Nephron (organoid): ENCODE data around the gene PRODH2.

Experiments
- H3K27ac Mint-ChIP-seq, 3 experiments: 2 replicates each; pipeline ENCODE4 v1.8.0; 2020; ENCODE audit warnings: mixed read lengths in 3 of 3, mild to moderate bottlenecking in 2 of 3, moderate library complexity in 1 of 3
- H3K27me3 Mint-ChIP-seq: 2 replicates; pipeline ENCODE4 v1.8.0; 2021; ENCODE audit warnings: low read depth, mild to moderate bottlenecking, moderate library complexity, mixed read lengths
- H3K36me3 Mint-ChIP-seq: 2 replicates; pipeline ENCODE4 v1.8.0; 2020; ENCODE audit warnings: low read depth, mixed read lengths
- H3K4me1 Mint-ChIP-seq: 2 replicates; pipeline ENCODE4 v1.8.0; 2020; ENCODE audit warnings: mixed read lengths
- H3K4me3 Mint-ChIP-seq, 3 experiments: 2 replicates each; pipeline ENCODE4 v1.8.0; 2020; ENCODE audit warnings: mild to moderate bottlenecking in 3 of 3, mixed read lengths in 3 of 3, moderate library complexity in 2 of 3
- H3K9me3 Mint-ChIP-seq: 2 replicates; pipeline ENCODE4 v1.8.0; 2020; ENCODE audit warnings: mixed read lengths
- TF ChIP-seq, protein P1 (sequence below), 3 experiments: fragments of 200-600 bp; sonication (generic); IDR thresholded peaks; one replicate each; pipeline ENCODE4 v1.5.0; 2021; ENCODE audit warnings: antibody characterized with exemption in 3 of 3; ENCODE audit not compliant: unreplicated experiment in 3 of 3

PRODH2 gene

DNA sequence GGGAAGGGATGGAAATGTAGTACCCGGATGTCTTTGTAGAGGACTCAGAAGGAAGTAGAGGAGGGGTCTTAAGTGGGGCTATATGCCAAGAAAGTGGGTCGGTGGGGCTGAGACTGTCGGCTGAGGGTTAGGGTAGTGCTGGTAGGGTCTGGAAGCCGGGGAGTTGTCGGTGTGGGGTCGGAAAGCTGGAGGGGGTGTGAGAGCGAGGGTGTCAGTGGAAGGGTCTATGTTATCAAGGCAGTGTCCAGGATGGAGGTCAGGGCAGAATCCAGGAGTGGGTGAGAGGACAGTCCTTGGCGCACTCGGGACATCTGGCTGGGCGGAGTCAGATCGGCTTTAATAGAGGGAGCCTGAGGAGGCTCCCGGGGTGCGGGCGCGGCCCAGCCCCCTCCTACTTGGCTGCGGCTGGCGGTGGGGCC is 57.5 kb downstream of the PRODH2 start:
- peak overlapping the region; percentile 47 to 83 (median 64) for H3K27ac Mint-ChIP-seq
- peak overlapping the region; percentile 58 to 62 (median 61) for H3K4me3 Mint-ChIP-seq
- no peaks in the 10 kb centered on the region for H3K9me3 Mint-ChIP-seq
- TF ChIP-seq, protein P1, sequence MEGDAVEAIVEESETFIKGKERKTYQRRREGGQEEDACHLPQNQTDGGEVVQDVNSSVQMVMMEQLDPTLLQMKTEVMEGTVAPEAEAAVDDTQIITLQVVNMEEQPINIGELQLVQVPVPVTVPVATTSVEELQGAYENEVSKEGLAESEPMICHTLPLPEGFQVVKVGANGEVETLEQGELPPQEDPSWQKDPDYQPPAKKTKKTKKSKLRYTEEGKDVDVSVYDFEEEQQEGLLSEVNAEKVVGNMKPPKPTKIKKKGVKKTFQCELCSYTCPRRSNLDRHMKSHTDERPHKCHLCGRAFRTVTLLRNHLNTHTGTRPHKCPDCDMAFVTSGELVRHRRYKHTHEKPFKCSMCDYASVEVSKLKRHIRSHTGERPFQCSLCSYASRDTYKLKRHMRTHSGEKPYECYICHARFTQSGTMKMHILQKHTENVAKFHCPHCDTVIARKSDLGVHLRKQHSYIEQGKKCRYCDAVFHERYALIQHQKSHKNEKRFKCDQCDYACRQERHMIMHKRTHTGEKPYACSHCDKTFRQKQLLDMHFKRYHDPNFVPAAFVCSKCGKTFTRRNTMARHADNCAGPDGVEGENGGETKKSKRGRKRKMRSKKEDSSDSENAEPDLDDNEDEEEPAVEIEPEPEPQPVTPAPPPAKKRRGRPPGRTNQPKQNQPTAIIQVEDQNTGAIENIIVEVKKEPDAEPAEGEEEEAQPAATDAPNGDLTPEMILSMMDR (IDR thresholded peaks at IDR 0.05; ENCODE audit: unreplicated experiment in 3 of 3), result no peak
- peaks cover 11% of the 10 kb centered on the region for H3K27me3 Mint-ChIP-seq
- H3K36me3 Mint-ChIP-seq, result peaks cover 20% of the 10 kb centered on the region
- peaks cover 32% of the 10 kb centered on the region for H3K4me1 Mint-ChIP-seq

GRCh38 chr19:35754370-35755130 is 58.1 kb downstream of the PRODH2 start:
- Mint-ChIP-seq H3K36me3 (peaks cover 18% of the 10 kb centered on the region), H3K4me3 (peak overlapping the region; percentile 58 to 62 (median 61)), H3K9me3 (no peaks in the 10 kb centered on the region), H3K27ac (peak overlapping the region; percentile 47 to 83 (median 64)), H3K27me3 (peaks cover 11% of the 10 kb centered on the region), H3K4me1 (peaks cover 30% of the 10 kb centered on the region)
- TF ChIP-seq, protein P1 (IDR thresholded peaks at IDR 0.05; ENCODE audit: unreplicated experiment in 3 of 3), result no peak

DNA sequence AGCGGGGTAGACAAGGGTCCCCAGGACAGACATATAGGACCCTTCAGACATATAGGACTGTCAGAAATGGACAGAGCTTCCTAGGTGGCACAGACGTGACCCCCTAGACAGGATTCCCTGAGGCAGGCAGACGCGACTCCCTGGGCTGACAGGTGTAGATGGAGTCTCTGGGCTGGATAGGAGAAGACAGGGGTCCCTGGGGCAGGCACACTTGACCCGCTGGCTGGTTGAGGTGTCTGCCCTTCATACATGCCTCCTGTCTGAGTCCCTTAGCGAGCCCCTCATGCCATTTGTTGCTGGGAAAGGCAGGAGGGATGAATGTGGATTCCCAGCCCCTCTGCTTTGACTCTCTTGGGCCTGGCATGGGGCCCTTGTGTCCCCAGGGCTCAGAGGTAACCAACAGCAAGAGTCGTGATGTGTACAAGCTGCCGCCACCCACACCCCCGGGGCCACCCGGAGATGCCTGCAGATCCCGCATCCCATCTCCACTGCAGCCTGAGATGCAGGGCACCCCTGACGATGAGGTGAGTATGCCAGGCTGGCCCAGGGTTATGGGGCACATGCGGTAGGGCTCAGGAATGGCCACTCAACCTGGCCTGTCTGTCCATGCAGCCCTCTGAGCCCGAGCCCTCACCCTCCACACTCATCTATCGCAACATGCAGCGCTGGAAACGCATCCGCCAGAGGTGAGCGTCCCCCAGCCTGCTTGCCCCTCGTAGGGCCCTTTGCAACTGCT is 58.8 kb downstream of the PRODH2 start:
- Mint-ChIP-seq H3K9me3 (no peaks in the 10 kb centered on the region), H3K4me1 (peaks cover 25% of the 10 kb centered on the region), H3K27me3 (peaks cover 11% of the 10 kb centered on the region), H3K36me3 (peaks cover 15% of the 10 kb centered on the region), H3K27ac (peak overlapping the region in 2 of 3 experiments; percentile 55 to 83), H3K4me3 (peak overlapping the region; percentile 40 to 50 (median 44))
- TF ChIP-seq, protein P1 (IDR thresholded peaks at IDR 0.05; ENCODE audit: unreplicated experiment in 3 of 3), result no peak

DNA sequence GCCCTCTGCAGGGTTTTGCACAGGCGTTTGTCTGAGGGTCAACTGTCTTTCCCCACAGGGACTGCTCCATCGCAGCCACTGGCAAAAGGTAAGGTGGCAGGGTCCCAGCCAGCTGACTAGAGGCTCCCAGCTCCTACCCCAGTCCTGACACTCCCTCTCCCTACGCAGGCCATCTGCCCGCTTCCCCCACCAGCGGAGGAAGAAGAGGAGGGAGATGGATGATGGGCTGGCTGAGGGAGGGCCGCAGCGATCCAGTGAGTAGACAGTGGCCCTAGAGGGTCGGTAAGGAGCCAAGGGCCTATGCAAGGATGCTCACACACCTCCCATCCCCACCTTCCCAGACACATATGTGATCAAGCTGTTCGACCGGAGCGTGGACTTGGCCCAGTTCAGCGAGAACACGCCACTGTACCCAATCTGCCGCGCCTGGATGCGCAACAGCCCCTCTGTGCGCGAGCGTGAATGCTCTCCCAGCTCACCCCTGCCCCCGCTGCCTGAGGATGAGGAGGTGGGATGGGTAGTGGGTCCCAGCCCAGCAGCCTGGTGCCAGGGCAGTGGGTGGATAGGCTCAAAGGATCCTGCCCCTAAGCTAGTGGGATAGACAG is 59.8 kb downstream of the PRODH2 start:
- Mint-ChIP-seq H3K27ac (peak overlapping the region in 1 of 3 experiments; percentile 55), H3K4me1 (peaks cover 30% of the 10 kb centered on the region), H3K27me3 (peaks cover 11% of the 10 kb centered on the region), H3K36me3 (peaks cover 16% of the 10 kb centered on the region), H3K9me3 (no peaks in the 10 kb centered on the region), H3K4me3 (no peak overlapping the region)
- TF ChIP-seq, protein P1 (IDR thresholded peaks at IDR 0.05; ENCODE audit: unreplicated experiment in 3 of 3), result no peak

GRCh38 chr19:35751839-35752745 is 60.6 kb downstream of the PRODH2 start:
- H3K27ac Mint-ChIP-seq, result no peak overlapping the region
- peaks cover 15% of the 10 kb centered on the region for H3K36me3 Mint-ChIP-seq
- peaks cover 26% of the 10 kb centered on the region for H3K4me1 Mint-ChIP-seq
- TF ChIP-seq, protein P1 (IDR thresholded peaks at IDR 0.05; ENCODE audit: unreplicated experiment in 3 of 3), result no peak
- no peaks in the 10 kb centered on the region for H3K9me3 Mint-ChIP-seq
- H3K4me3 Mint-ChIP-seq, result peak overlapping the region in 1 of 3 experiments; percentile 34
- peaks cover 11% of the 10 kb centered on the region for H3K27me3 Mint-ChIP-seq
